ENCODE measurements around the gene GPR108. TPM values are rescaled to one million over a fixed set of nuclear protein-coding genes. Genes with fewer than 3 reads are reported as not detected.

Gene GPR108
- total and polyA plus RNA-seq, 2 of the 8 experiments (the other 6 are each of a cell fraction or from before 2014, with no cell fraction given): 34.9 to 46.0 TPM

GRCh38 chr19:6778386-6778785 is 41.0 kb upstream of the GPR108 start:
- TF ChIP-seq RNF2 (IDR thresholded peaks at IDR 0.05; ENCODE audit: borderline replicate concordance, low read depth, low read length, missing control alignments, poor library complexity, severe bottlenecking): no peak
- no peak for TF ChIP-seq TAF1 (IDR thresholded peaks at IDR 0.05; ENCODE audit: low read depth, low read length)
- no peak for TF ChIP-seq JUND (IDR thresholded peaks at IDR 0.05; ENCODE audit: low read length)
- no peak for TF ChIP-seq SIN3A (conservative IDR thresholded peaks at IDR 0.05 in 1 of 2, IDR thresholded peaks at IDR 0.05 in 1 of 2; ENCODE audit: low read depth in 1 of 2, low read length in 2 of 2)
- no peak for TF ChIP-seq POLR2A (IDR thresholded peaks at IDR 0.05; ENCODE audit: control extremely low read depth in 1 of 2, low read depth in 2 of 2, low read length in 2 of 2)
- TF ChIP-seq RBBP5 (IDR thresholded peaks at IDR 0.05; ENCODE audit: borderline replicate concordance, low read depth, low read length): no peak
- TF ChIP-seq SP4 (IDR thresholded peaks at IDR 0.05; ENCODE audit: low read length): no peak
- no peak for TF ChIP-seq KDM4A (IDR thresholded peaks at IDR 0.05; ENCODE audit: low read depth, low read length, severe bottlenecking)
- no peak for TF ChIP-seq YY1 (IDR thresholded peaks at IDR 0.05; ENCODE audit: low read depth, low read length)
- no peak for TF ChIP-seq TCF12 (IDR thresholded peaks at IDR 0.05; ENCODE audit: low read depth, low read length)
- Histone ChIP-seq H3K23me2 (ENCODE audit: low read depth, low read length) (peaks cover 9% of the 10 kb centered on the region; the same call in 1 of the 2 replicates), H3K27me3 (replicated peaks in 1 of 4; ENCODE audit: control insufficient read depth in 3 of 4, extremely low read depth in 1 of 4, insufficient read depth in 3 of 4, low read length in 3 of 4) (no peaks in the 10 kb centered on the region), H3K79me1 (ENCODE audit: low read depth, low read length) (no peaks in the 10 kb centered on the region), H3K9ac (replicated peaks in 1 of 4; ENCODE audit: extremely low read depth in 1 of 4, low read depth in 3 of 4, low read length in 3 of 4) (no peak overlapping the region), H3K36me3 (ENCODE audit: control insufficient read depth in 2 of 4, insufficient read depth in 4 of 4, low read length in 3 of 4) (no peaks in the 10 kb centered on the region), H3K14ac (ENCODE audit: insufficient read length) (no peak overlapping the region), H3K4me1 (replicated peaks in 1 of 4; ENCODE audit: control insufficient read depth in 3 of 4, insufficient read depth in 4 of 4, low read length in 3 of 4) (peaks cover 0 to 2% (median 0%) of the 10 kb centered on the region in 4 experiments; a peak in 2 of 7 replicates), H2BK15ac (ENCODE audit: low read length) (no peak overlapping the region), H2BK20ac (ENCODE audit: low read length) (no peak overlapping the region), H3K4me2 (ENCODE audit: insufficient read depth in 1 of 2, low read depth in 2 of 2, low read length in 2 of 2) (no peak overlapping the region), H2AK5ac (ENCODE audit: low read depth, low read length) (no peak overlapping the region), H4K8ac (ENCODE audit: extremely low read depth, insufficient read depth, low read length) (no peak overlapping the region), H4K5ac (ENCODE audit: insufficient read length, low read depth, low read length) (no peak overlapping the region), H4K20me1 (replicated peaks in 1 of 2; ENCODE audit: control insufficient read depth in 1 of 2, insufficient read depth in 2 of 2, low read length in 2 of 2) (no peaks in the 10 kb centered on the region), H2BK5ac (ENCODE audit: low read depth, low read length) (no peak overlapping the region), H3K27ac (ENCODE audit: low read depth, low read length) (no peak overlapping the region), H3K79me2 (ENCODE audit: control insufficient read depth in 1 of 2, insufficient read depth in 2 of 2, low read length in 2 of 2) (no peaks in the 10 kb centered on the region), H3K4ac (replicated peaks; ENCODE audit: insufficient read length, low read depth, low read length) (no peak overlapping the region), H3K18ac (ENCODE audit: extremely low read depth, low read length) (no peak overlapping the region), H2BK120ac (replicated peaks; ENCODE audit: low read depth, low read length) (no peak overlapping the region), H4K91ac (replicated peaks; ENCODE audit: insufficient read length, low read length) (no peak overlapping the region), H2BK12ac (ENCODE audit: low read depth, low read length) (no peak overlapping the region), H3K23ac (ENCODE audit: insufficient read length) (no peak overlapping the region), H3K56ac (replicated peaks; ENCODE audit: insufficient read length, low read depth, low read length) (no peak overlapping the region), H3K4me3 (ENCODE audit: extremely low read depth in 1 of 4, insufficient read depth in 2 of 4, low read depth in 3 of 4, low read length in 4 of 4) (no peak overlapping the region), H3K9me3 (ENCODE audit: insufficient read depth in 2 of 2, low read depth in 1 of 2, low read length in 1 of 2) (peaks cover 0 to 8% of the 10 kb centered on the region in 2 experiments; a peak in 2 of 4 replicates), H2AFZ (ENCODE audit: low read length) (no peak overlapping the region)
- 100% methylated on average over 4 of the region's 4 CpGs; no CpG with 5 or more reads in 1 of the 2 experiments for WGBS, 2 experiments (ENCODE audit: extremely low coverage in 1 of 2, insufficient coverage in 1 of 2, insufficient read length in 1 of 2, insufficient replicate concordance in 2 of 2, low coverage in 1 of 2, low lambda C conversion rate in 2 of 2, missing lambda C conversion rate in 1 of 2)
- FAIRE-seq (no peak), DNase-seq (ENCODE audit: low read depth in 1 of 2, low spot score in 2 of 2) (no peak)
- ChIA-PET POLR2A (ENCODE audit: partially characterized antibody) (interaction anchor here (1.1 to 1.5 kb wide), 2 partner anchors 11 to 417 kb away, joined by 3 to 4 read pairs; partner anchors contain the start of genes CLPP and SH2D3A), CTCF (ENCODE audit: partially characterized antibody) (interaction anchor here (0.7 to 1.2 kb wide), 2 partner anchors 9 to 45 kb away, joined by 3 to 5 read pairs; no protein-coding TSS in a partner anchor)
